NB4 (cell line): Measurements from ENCODE around the gene RAP1GAP.

ENCODE experiments used
- POLR2A ChIP-seq: IDR thresholded peaks from 2 replicates; pipeline ENCODE4 v1.6.1; 2011; ENCODE audit warnings: mild to moderate bottlenecking; ENCODE audit not compliant: insufficient read length; ENCODE audit errors: extremely low read depth
- TF ChIP-seq, protein P1 (sequence below): IDR thresholded peaks from one replicate; pipeline ENCODE4 v1.5.1; 2012; ENCODE audit warnings: low read depth, low read length

GRCh38 chr1:21624571-21625389, 44.4 kb downstream of the RAP1GAP start:
- TF ChIP-seq POLR2A, result no peak
- TF ChIP-seq, protein P1, sequence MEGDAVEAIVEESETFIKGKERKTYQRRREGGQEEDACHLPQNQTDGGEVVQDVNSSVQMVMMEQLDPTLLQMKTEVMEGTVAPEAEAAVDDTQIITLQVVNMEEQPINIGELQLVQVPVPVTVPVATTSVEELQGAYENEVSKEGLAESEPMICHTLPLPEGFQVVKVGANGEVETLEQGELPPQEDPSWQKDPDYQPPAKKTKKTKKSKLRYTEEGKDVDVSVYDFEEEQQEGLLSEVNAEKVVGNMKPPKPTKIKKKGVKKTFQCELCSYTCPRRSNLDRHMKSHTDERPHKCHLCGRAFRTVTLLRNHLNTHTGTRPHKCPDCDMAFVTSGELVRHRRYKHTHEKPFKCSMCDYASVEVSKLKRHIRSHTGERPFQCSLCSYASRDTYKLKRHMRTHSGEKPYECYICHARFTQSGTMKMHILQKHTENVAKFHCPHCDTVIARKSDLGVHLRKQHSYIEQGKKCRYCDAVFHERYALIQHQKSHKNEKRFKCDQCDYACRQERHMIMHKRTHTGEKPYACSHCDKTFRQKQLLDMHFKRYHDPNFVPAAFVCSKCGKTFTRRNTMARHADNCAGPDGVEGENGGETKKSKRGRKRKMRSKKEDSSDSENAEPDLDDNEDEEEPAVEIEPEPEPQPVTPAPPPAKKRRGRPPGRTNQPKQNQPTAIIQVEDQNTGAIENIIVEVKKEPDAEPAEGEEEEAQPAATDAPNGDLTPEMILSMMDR, result no peak
